Activated T-cell treated with anti-CD3 and anti-CD28 coated beads, Interleukin-2, amount 50 U/mL, for 24 hours (primary cell): ENCODE data around the gene PEDS1.

Experiments used
- DNase-seq: peaks from one replicate; pipeline ENCODE4 v3.0.0-alpha.2; 2020
- H3K27ac Mint-ChIP-seq: 2 replicates; pipeline ENCODE4 v1.8.0; 2020; ENCODE audit warnings: mild to moderate bottlenecking, mixed read lengths
- H3K27me3 Mint-ChIP-seq: 2 replicates; pipeline ENCODE4 v1.8.0; 2020; ENCODE audit warnings: mixed read lengths
- H3K36me3 Mint-ChIP-seq: 2 replicates; pipeline ENCODE4 v1.8.0; 2020; ENCODE audit warnings: low read depth, mixed read lengths
- H3K4me1 Mint-ChIP-seq: 2 replicates; pipeline ENCODE4 v1.8.0; 2020; ENCODE audit warnings: low read depth, mixed read lengths
- H3K4me3 Mint-ChIP-seq: 2 replicates; pipeline ENCODE4 v1.8.0; 2020; ENCODE audit warnings: mild to moderate bottlenecking, moderate library complexity, mixed read lengths
- H3K9me3 Mint-ChIP-seq: 2 replicates; pipeline ENCODE4 v1.8.0; 2020; ENCODE audit warnings: mixed read lengths

Gene PEDS1

GRCh38 chr20:50152394-50153152 is 950 bp downstream of the PEDS1 start:
- Mint-ChIP-seq H3K4me3 (peak overlapping the region; percentile 89), H3K27me3 (no peaks in the 10 kb centered on the region), H3K9me3 (no peaks in the 10 kb centered on the region), H3K36me3 (peaks cover 49% of the 10 kb centered on the region), H3K4me1 (peaks cover 53% of the 10 kb centered on the region), H3K27ac (peak overlapping the region; percentile 97)
- no peak for DNase-seq

DNA sequence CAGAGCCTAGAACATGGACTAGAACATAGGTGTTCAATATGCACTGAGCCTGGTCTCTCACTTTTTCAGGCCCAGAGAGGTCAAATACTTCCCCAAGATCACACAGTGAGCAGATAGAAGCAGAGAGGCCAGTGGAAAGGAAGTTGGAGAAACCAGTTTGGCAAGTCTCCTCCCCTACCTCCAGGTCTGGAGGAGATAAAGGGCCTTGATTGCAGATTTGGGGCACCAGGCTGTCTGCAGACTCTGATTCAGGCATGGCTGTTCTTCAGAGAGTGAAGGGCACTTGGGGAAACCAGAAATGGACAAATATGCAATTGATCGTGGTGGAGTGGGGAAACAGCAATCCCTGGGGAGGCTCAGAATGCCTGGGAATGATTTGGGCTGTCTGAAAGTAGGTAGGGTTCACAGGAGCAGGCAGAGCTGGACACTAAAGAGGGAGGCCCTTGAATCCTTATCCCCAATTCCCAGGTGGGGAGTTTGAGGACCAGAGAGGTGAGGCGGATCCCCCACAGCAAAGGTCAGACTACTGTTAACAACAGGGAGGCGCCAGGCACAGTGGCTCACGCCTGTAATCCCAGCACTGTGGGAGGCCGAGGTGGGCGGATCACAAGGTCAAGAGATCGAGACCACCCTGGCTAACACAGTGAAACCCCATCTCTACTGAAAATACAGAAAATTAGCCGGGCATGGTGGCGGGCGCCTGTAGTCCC is 2.3 kb downstream of the PEDS1 start:
- H3K4me3 Mint-ChIP-seq = peak overlapping the region; percentile 89
- H3K9me3 Mint-ChIP-seq = no peaks in the 10 kb centered on the region
- H3K27me3 Mint-ChIP-seq = no peaks in the 10 kb centered on the region
- peaks cover 63% of the 10 kb centered on the region for H3K36me3 Mint-ChIP-seq
- H3K4me1 Mint-ChIP-seq = peaks cover 67% of the 10 kb centered on the region
- H3K27ac Mint-ChIP-seq = peak overlapping the region; percentile 97
- DNase-seq = no peak

DNA sequence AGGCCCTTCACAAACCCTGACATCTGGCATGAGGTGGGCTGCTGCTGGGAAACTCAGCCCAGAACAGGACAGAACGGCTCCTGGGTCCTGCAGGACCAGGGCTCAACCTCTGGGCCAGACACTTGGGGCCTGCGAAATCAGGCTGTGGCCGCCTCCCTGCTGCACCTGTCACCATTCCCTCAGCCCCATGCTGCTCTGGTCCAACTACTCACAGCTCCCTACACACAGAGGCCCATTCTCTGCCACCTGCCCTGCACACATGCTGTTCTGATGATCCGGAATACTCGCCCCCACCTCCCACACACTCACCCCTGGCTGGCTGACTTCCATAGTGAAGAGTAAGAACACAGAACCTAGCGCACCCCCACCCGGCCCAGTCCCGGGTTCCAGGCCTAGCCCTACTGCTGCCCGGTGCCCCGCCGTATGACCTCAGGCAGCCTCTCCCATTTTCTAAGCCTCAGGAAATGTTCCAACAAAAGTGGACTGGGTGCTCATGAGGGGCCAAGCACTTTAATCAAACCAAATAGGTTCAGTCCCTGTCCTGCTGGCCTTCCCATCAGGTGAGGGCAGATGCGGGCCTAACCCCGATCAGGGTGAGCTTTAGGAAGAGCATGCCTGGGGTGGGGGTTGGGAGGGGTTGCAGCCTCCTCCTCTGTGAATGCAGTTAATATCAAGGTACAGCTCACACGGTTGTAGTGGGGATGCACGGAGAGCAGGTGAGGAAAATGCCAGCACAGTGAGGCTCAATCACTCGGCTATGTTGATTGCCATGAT is 3.9 kb downstream of the PEDS1 start:
- no peaks in the 10 kb centered on the region for H3K27me3 Mint-ChIP-seq
- no peaks in the 10 kb centered on the region for H3K9me3 Mint-ChIP-seq
- H3K27ac Mint-ChIP-seq = peak overlapping the region; percentile 97
- H3K36me3 Mint-ChIP-seq = peaks cover 69% of the 10 kb centered on the region
- no peak for DNase-seq
- H3K4me3 Mint-ChIP-seq = no peak overlapping the region
- peaks cover 74% of the 10 kb centered on the region for H3K4me1 Mint-ChIP-seq

GRCh38 chr20:50146732-50147662 is 6.5 kb downstream of the PEDS1 start:
- Mint-ChIP-seq H3K4me3 (peak overlapping the region; percentile 72), H3K27me3 (no peaks in the 10 kb centered on the region)

GRCh38 chr20:50146214-50146613 is 7.3 kb downstream of the PEDS1 start:
- Mint-ChIP-seq H3K27me3 (no peaks in the 10 kb centered on the region), H3K36me3 (peaks cover 79% of the 10 kb centered on the region), H3K4me3 (peak overlapping the region; percentile 72), H3K27ac (peak overlapping the region; percentile 97), H3K4me1 (peaks cover 65% of the 10 kb centered on the region), H3K9me3 (no peaks in the 10 kb centered on the region)
- DNase-seq = no peak

More at GRCh38 chr20:50146732-50147662, 6.5 kb downstream of the PEDS1 start:
- DNase-seq = peak; percentile 80
- peak overlapping the region; percentile 97 for H3K27ac Mint-ChIP-seq
- no peaks in the 10 kb centered on the region for H3K9me3 Mint-ChIP-seq
- H3K36me3 Mint-ChIP-seq = peaks cover 76% of the 10 kb centered on the region
- peaks cover 72% of the 10 kb centered on the region for H3K4me1 Mint-ChIP-seq

GRCh38 chr20:50145566-50145965 is 8.0 kb downstream of the PEDS1 start:
- no peak for DNase-seq
- Mint-ChIP-seq H3K27me3 (no peaks in the 10 kb centered on the region), H3K36me3 (peaks cover 80% of the 10 kb centered on the region), H3K27ac (peak overlapping the region; percentile 97), H3K4me1 (peaks cover 61% of the 10 kb centered on the region), H3K4me3 (no peak overlapping the region), H3K9me3 (no peaks in the 10 kb centered on the region)

- H3K9me3 Mint-ChIP-seq = no peaks in the 10 kb centered on the region
- no peak for DNase-seq
- H3K36me3 Mint-ChIP-seq = peaks cover 80% of the 10 kb centered on the region
- H3K4me1 Mint-ChIP-seq = peaks cover 58% of the 10 kb centered on the region
- H3K4me3 Mint-ChIP-seq = no peak overlapping the region
- no peak overlapping the region for H3K27ac Mint-ChIP-seq
- H3K27me3 Mint-ChIP-seq = no peaks in the 10 kb centered on the region
Observed at GRCh38 chr20:50144362-50144761, 9.2 kb downstream of the PEDS1 start.

DNA sequence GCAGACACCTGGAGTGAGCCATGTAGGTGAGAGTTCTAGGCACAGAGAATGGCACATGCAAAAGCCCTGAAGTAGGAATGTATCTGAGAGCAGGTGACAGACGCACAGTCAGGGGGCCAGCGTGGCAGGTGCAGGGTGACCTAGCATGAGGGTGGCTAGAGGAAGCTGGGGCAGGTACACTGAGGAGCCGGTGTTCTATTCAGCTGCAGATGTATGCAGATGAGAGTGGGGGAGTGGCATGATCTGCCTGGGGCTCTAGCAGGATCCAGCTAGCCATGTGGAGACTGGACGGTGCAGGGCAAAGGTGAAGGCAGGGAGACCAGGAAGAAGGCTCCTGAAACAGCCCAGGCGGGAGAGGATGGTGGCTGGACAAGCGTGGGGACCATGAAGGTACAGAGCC is 10.7 kb downstream of the PEDS1 start:
- Mint-ChIP-seq H3K4me1 (peaks cover 53% of the 10 kb centered on the region), H3K9me3 (no peaks in the 10 kb centered on the region), H3K36me3 (peaks cover 78% of the 10 kb centered on the region), H3K27me3 (no peaks in the 10 kb centered on the region), H3K27ac (peak overlapping the region; percentile 2), H3K4me3 (no peak overlapping the region)
- no peak for DNase-seq

GRCh38 chr20:50141811-50142561 is 11.5 kb downstream of the PEDS1 start:
- Mint-ChIP-seq H3K9me3 (no peaks in the 10 kb centered on the region), H3K4me3 (no peak overlapping the region), H3K27me3 (no peaks in the 10 kb centered on the region), H3K36me3 (peaks cover 76% of the 10 kb centered on the region), H3K27ac (peak overlapping the region; percentile 6), H3K4me1 (peaks cover 53% of the 10 kb centered on the region)
- DNase-seq = no peak

GRCh38 chr20:50141018-50141675 is 12.4 kb downstream of the PEDS1 start:
- Mint-ChIP-seq H3K27me3 (no peaks in the 10 kb centered on the region), H3K4me1 (peaks cover 51% of the 10 kb centered on the region), H3K36me3 (peaks cover 74% of the 10 kb centered on the region), H3K9me3 (no peaks in the 10 kb centered on the region), H3K4me3 (no peak overlapping the region), H3K27ac (no peak overlapping the region)
- no peak for DNase-seq

DNA sequence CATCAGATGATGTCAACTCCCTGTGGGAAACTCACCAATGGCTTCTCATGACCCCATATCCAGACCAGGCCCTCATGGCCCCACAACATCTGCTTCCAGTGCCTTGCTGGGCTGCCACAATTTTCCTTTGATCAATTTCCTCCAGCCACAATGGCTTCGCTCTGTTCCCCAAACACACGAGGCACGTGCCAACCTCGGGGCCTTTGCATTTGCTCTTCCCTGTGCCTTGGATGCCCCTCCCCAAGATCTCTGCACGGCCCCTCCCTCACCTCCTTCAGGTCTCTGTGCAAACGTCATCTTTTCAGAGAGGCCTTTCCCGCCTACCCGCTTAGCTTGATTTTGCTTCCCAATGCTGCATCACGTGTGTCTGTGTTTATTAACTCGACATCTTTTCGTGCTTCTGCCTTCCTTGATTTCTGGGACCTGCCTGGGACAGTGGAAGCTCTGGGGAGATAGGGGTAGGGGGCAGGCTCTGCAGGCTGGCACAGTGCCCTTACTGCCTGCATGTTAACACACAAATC is 13.1 kb downstream of the PEDS1 start:
- Mint-ChIP-seq H3K36me3 (peaks cover 75% of the 10 kb centered on the region), H3K9me3 (no peaks in the 10 kb centered on the region), H3K27ac (no peak overlapping the region)

DNA sequence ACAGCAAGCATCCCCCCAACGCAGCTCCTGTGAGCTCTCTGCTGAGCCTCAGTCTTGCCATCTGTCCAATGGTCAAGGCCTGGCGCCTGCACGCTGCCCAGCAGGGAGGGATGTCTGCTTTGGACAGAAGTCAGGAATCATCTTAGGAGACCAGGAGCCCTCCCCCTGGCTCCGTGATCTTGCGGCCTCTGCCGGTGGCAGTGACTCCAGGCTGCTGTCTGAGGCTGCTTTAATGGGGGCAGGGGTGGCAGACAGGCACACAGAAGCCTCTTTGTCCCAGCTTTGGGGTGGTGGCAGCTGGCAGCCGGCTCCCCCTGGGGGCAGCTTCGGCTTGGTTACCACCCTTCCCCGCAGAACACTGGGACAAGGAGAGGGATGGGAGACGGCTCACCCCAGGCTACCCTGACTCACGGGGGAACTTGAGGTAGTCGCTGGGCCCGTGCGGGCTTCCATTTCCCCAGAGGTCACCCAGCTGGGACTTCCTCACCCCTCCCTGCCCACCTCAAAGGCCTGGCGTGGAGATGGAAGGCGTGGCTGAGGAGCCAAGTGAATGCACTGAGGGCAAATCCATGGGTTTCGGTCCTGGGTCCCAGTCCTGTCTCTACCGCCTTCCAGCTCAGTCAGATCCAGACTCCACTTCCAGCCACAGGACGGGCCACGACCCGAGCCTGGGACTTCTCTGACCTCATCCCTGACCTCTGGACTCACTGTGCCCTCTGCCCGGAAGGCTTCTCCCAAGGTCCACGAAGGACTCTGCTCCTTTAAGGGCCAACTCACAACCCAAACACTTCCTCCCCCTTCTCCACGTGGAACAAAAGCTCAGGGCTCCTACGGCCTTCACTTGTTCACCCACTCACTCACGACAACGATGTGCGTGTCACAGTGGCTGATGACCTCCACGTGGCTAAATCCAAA is 14.8 kb downstream of the PEDS1 start:
- peak overlapping the region; percentile 88 for H3K27ac Mint-ChIP-seq
- H3K4me1 Mint-ChIP-seq = peaks cover 44% of the 10 kb centered on the region
- H3K27me3 Mint-ChIP-seq = no peaks in the 10 kb centered on the region
- no peak overlapping the region for H3K4me3 Mint-ChIP-seq
- no peak for DNase-seq
- H3K9me3 Mint-ChIP-seq = no peaks in the 10 kb centered on the region
- peaks cover 85% of the 10 kb centered on the region for H3K36me3 Mint-ChIP-seq

More for the DNA sequence above, 13.1 kb downstream of the PEDS1 start:
- H3K27me3 Mint-ChIP-seq = no peaks in the 10 kb centered on the region
- peaks cover 47% of the 10 kb centered on the region for H3K4me1 Mint-ChIP-seq
- H3K4me3 Mint-ChIP-seq = no peak overlapping the region
- no peak for DNase-seq
